Activated T-cell treated with anti-CD3 and anti-CD28 coated beads, Interleukin-2, amount 50 U/mL, for 72 hours (primary cell): ENCODE results near the gene RGMA. TPM values are rescaled to one million over a fixed set of nuclear protein-coding genes. Genes with fewer than 3 reads are reported as not detected.

Experiments used
- ATAC-seq, 2 donors: fragments of 150-1000 bp; cut with Tn5 transposase; replicated peaks in 1 of 2; 2 replicates each; pipeline ENCODE4 v1.10.0; 2021; ENCODE audit warnings: moderate library complexity in 2 of 2, mild to moderate bottlenecking in 1 of 2
- DNase-seq, 2 donors: peaks; one replicate each; pipeline ENCODE4 v3.0.0; 2021 to 2022; ENCODE audit warnings: mixed read lengths in 1 of 2
- H3K27ac Mint-ChIP-seq: one replicate; pipeline ENCODE4 v1.8.0; 2022; ENCODE audit warnings: mild to moderate bottlenecking, moderate library complexity, mixed read lengths
- H3K27me3 Mint-ChIP-seq: one replicate; pipeline ENCODE4 v1.8.0; 2022; ENCODE audit warnings: low read depth, mixed read lengths
- H3K36me3 Mint-ChIP-seq, 2 donors: one replicate each; pipeline ENCODE4 v1.8.0; 2022; ENCODE audit warnings: mixed read lengths in 2 of 2, mild to moderate bottlenecking in 1 of 2; ENCODE audit not compliant: insufficient read depth in 2 of 2
- H3K4me1 Mint-ChIP-seq: one replicate; pipeline ENCODE4 v1.8.0; 2022; ENCODE audit warnings: low read depth, mixed read lengths
- H3K4me3 Mint-ChIP-seq, 2 donors: one replicate each; pipeline ENCODE4 v1.8.0; 2022; ENCODE audit warnings: mild to moderate bottlenecking in 2 of 2, mixed read lengths in 2 of 2, moderate library complexity in 2 of 2
- H3K9me3 Mint-ChIP-seq, 2 donors: one replicate each; pipeline ENCODE4 v1.8.0; 2022; ENCODE audit warnings: mixed read lengths in 2 of 2
- total RNA-seq, 2 donors: library from RNA; stranded (reverse); gene quantifications; one replicate each; pipeline ENCODE4 v1.2.3, GENCODE V29; 2022

Gene RGMA
- total RNA-seq, 2 donors from 2014 or later = 0.53 to 1.7 TPM

GRCh38 chr15:93086791-93087190, 2.2 kb downstream of the RGMA start:
- Mint-ChIP-seq H3K9me3 (no peaks in the 10 kb centered on the region), H3K27ac (no peak overlapping the region), H3K36me3 (peaks cover 0 to 2% of the 10 kb centered on the region in 2 donors), H3K4me3 (no peak overlapping the region), H3K27me3 (peaks cover 69% of the 10 kb centered on the region), H3K4me1 (peaks cover 7% of the 10 kb centered on the region)
- ATAC-seq (no peak), DNase-seq (no peak)

GRCh38 chr15:93085692-93086091, 3.3 kb downstream of the RGMA start:
- Mint-ChIP-seq H3K27ac (no peak overlapping the region), H3K27me3 (peaks cover 70% of the 10 kb centered on the region), H3K4me3 (no peak overlapping the region), H3K9me3 (no peaks in the 10 kb centered on the region), H3K36me3 (peaks cover 0 to 2% of the 10 kb centered on the region in 2 donors), H3K4me1 (peaks cover 7% of the 10 kb centered on the region)
- no peak for DNase-seq
- no peak for ATAC-seq

GRCh38 chr15:93082861-93083260, 6.2 kb downstream of the RGMA start:
- H3K27me3 Mint-ChIP-seq = peaks cover 51% of the 10 kb centered on the region
- no peak for ATAC-seq
- H3K4me3 Mint-ChIP-seq = no peak overlapping the region
- peaks cover 0 to 1% of the 10 kb centered on the region in 2 donors for H3K36me3 Mint-ChIP-seq
- peaks cover 5% of the 10 kb centered on the region for H3K4me1 Mint-ChIP-seq
- H3K9me3 Mint-ChIP-seq = no peaks in the 10 kb centered on the region
- H3K27ac Mint-ChIP-seq = no peak overlapping the region
- no peak for DNase-seq

- Mint-ChIP-seq H3K4me3 (no peak overlapping the region), H3K36me3 (no peaks in the 10 kb centered on the region), H3K27me3 (peaks cover 43% of the 10 kb centered on the region), H3K4me1 (no peaks in the 10 kb centered on the region), H3K27ac (no peak overlapping the region), H3K9me3 (no peaks in the 10 kb centered on the region)
- DNase-seq (no peak), ATAC-seq (no peak)
These were observed 7.6 kb downstream of the RGMA start for GRCh38 chr15:93081399-93081798.

GRCh38 chr15:93080451-93080850, 8.6 kb downstream of the RGMA start:
- ATAC-seq = no peak
- H3K9me3 Mint-ChIP-seq = no peaks in the 10 kb centered on the region

GRCh38 chr15:93076875-93077274, 12.1 kb downstream of the RGMA start:
- Mint-ChIP-seq H3K4me1 (peaks cover 11% of the 10 kb centered on the region), H3K4me3 (no peak overlapping the region), H3K27me3 (peaks cover 60% of the 10 kb centered on the region), H3K36me3 (no peaks in the 10 kb centered on the region), H3K9me3 (no peaks in the 10 kb centered on the region), H3K27ac (no peak overlapping the region)
- DNase-seq (no peak), ATAC-seq (no peak)

More at GRCh38 chr15:93080451-93080850, 8.6 kb downstream of the RGMA start:
- no peaks in the 10 kb centered on the region for H3K36me3 Mint-ChIP-seq
- H3K4me3 Mint-ChIP-seq = no peak overlapping the region
- H3K4me1 Mint-ChIP-seq = no peaks in the 10 kb centered on the region
- no peak overlapping the region for H3K27ac Mint-ChIP-seq
- peaks cover 42% of the 10 kb centered on the region for H3K27me3 Mint-ChIP-seq
- no peak for DNase-seq

- H3K4me1 Mint-ChIP-seq = peaks cover 17% of the 10 kb centered on the region
- DNase-seq (no peak), ATAC-seq (no peak)
- H3K27me3 Mint-ChIP-seq = peaks cover 63% of the 10 kb centered on the region
- no peak overlapping the region for H3K4me3 Mint-ChIP-seq
- no peaks in the 10 kb centered on the region for H3K36me3 Mint-ChIP-seq
- H3K27ac Mint-ChIP-seq = no peak overlapping the region
- no peaks in the 10 kb centered on the region for H3K9me3 Mint-ChIP-seq
These were observed 12.8 kb downstream of the RGMA start for GRCh38 chr15:93076217-93076616.

GRCh38 chr15:93074599-93074998, 14.4 kb downstream of the RGMA start:
- Mint-ChIP-seq H3K36me3 (no peaks in the 10 kb centered on the region), H3K9me3 (no peaks in the 10 kb centered on the region), H3K4me1 (peaks cover 17% of the 10 kb centered on the region), H3K27me3 (peaks cover 65% of the 10 kb centered on the region), H3K4me3 (peak overlapping the region in 1 of 2 donors; percentile 9), H3K27ac (no peak overlapping the region)
- DNase-seq (no peak), ATAC-seq (no peak)

- Mint-ChIP-seq H3K9me3 (no peaks in the 10 kb centered on the region), H3K27ac (peak overlapping the region; percentile 51), H3K27me3 (peaks cover 65% of the 10 kb centered on the region), H3K4me1 (peaks cover 17% of the 10 kb centered on the region), H3K4me3 (peak overlapping the region; percentile 85 to 87), H3K36me3 (no peaks in the 10 kb centered on the region)
- DNase-seq (no peak), ATAC-seq (peak; percentile 44 to 53)
These were observed 15.5 kb downstream of the RGMA start for GRCh38 chr15:93073465-93073952.

- Mint-ChIP-seq H3K4me3 (peak overlapping the region; percentile 85 to 87), H3K36me3 (no peaks in the 10 kb centered on the region), H3K9me3 (no peaks in the 10 kb centered on the region), H3K4me1 (peaks cover 17% of the 10 kb centered on the region), H3K27me3 (peaks cover 65% of the 10 kb centered on the region), H3K27ac (no peak overlapping the region)
- peak; percentile 65 to 69 for ATAC-seq
- peak; percentile 6 to 33 for DNase-seq
These were observed 16.3 kb downstream of the RGMA start for GRCh38 chr15:93072411-93073394.

GRCh38 chr15:93072011-93072410, 17.0 kb downstream of the RGMA start:
- Mint-ChIP-seq H3K27ac (no peak overlapping the region), H3K36me3 (no peaks in the 10 kb centered on the region), H3K4me3 (peak overlapping the region; percentile 70 to 74), H3K27me3 (peaks cover 65% of the 10 kb centered on the region), H3K4me1 (peaks cover 17% of the 10 kb centered on the region), H3K9me3 (no peaks in the 10 kb centered on the region)
- DNase-seq (no peak), ATAC-seq (no peak)

- Mint-ChIP-seq H3K4me3 (peak overlapping the region; percentile 70 to 74), H3K27me3 (peaks cover 60% of the 10 kb centered on the region), H3K4me1 (peaks cover 17% of the 10 kb centered on the region), H3K36me3 (no peaks in the 10 kb centered on the region), H3K9me3 (no peaks in the 10 kb centered on the region), H3K27ac (no peak overlapping the region)
- DNase-seq = no peak
- no peak for ATAC-seq
These were observed 17.5 kb downstream of the RGMA start for GRCh38 chr15:93071469-93071936.

- Mint-ChIP-seq H3K4me1 (peaks cover 17% of the 10 kb centered on the region), H3K27me3 (peaks cover 53% of the 10 kb centered on the region), H3K27ac (no peak overlapping the region), H3K9me3 (no peaks in the 10 kb centered on the region), H3K36me3 (no peaks in the 10 kb centered on the region), H3K4me3 (no peak overlapping the region)
- DNase-seq (no peak), ATAC-seq (no peak)
These were observed 18.3 kb downstream of the RGMA start for GRCh38 chr15:93070551-93071296.
